ENCODE results near the gene CHRNA9.
"Not testable (repeated sequence)": the region's sequence is repeated elsewhere in the genome, so short reads cannot be mapped to it uniquely, and the experiment has no call there.

Gene CHRNA9

DNA sequence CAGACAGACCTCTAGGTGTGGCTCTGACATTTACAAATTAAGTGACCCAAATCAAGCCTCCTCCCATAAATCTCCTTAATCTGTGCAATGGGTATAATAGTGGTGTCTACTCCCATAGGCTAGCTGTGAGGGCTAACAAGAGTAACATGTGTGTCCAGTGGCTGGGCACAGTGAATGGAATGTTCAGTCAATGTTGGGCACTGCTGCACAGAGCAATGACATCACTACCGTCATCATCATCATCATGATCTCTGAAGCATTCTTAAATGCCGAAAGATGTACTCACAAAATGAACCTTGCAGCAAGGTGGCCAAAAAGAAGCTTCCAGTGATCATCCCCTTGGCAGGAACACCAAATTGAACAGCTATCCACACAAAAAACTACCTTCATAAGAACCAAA is 43.5 kb downstream of the CHRNA9 start:
- no peak for DNase-seq (ENCODE audit: low read depth in 1 of 2, low spot score in 1 of 2)

DNA sequence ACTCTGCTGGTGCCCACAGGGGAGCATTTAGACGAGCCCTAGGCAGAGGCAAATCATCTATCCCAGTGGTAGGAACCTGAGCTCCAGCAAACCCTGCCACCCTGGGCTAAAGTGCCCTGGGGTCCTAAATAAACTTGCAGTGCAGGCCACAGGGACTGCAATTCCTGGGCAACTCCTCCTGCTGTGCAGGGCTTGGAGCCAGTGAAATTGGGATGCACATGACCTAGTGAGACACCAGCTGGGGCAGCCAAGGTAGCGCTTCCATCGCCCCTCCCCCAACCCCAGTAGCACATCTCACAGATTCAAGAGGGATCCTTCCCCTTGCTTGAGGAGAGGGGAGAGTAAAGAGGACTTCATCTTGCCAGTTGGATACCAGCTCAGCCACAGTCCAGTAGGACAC is 44.1 kb downstream of the CHRNA9 start:
- DNase-seq (ENCODE audit: low read depth in 1 of 2, low spot score in 1 of 2), result no peak

DNA sequence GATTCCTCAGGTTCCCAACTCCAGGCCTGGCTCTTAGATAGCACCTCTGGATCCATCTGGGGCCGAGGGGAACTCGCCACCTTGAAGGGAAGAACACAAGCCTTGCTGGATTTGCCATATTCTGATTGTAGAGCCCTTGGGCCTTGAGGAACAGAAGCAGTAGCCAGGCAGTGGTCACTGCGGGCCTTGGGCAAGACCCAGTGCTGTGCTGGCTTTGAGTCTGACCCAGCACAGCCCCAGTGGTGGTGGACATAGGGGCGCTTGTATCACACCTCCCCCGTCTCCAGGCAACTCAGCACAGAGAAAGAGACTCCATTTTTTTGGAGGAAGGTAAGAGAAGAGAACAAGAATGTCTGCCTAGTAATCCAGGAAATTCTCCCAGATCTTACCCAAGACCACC is 45.5 kb downstream of the CHRNA9 start:
- DNase-seq (ENCODE audit: low read depth in 1 of 2, low spot score in 1 of 2), result no peak

DNA sequence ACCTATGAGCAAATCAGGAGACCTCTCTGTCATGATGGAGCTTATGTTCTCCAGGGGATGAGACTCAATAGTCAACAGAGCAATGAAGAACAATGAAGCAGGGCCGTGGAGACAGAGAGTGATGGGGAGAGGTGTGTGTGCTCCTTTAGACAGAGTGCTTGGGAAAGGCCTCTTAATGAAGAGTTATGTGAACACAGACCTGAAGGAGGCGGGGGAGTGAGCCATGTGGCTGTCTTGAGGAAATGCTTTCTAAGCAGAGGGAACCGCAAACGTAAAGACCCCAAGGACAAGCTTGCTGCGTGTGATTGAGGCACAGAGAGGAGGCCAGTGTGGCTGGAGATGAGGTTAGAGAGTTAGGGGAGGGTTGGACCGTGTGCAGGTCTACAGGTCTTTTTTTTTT is 53.1 kb downstream of the CHRNA9 start:
- DNase-seq (ENCODE audit: low read depth in 1 of 2, low spot score in 1 of 2), result no peak

DNA sequence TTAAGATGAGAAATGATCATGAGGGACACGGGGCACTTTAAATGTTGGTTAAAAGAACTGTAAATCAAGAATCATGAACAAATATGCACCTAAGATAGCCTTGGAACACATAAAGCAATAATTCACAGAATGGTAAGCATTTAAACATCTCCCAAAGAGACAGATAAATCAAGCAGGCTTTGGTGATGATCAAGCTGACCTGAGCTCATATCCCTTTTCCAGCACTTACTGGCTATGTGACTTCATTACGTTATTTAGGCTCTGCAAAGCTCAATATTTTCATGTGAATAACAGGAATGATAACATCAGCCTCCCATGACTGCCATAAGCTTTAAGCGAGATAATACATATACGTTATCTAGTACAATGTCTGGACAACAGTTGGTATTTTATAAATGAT is 54.9 kb downstream of the CHRNA9 start:
- DNase-seq (ENCODE audit: low read depth in 1 of 2, low spot score in 1 of 2), result no peak

DNA sequence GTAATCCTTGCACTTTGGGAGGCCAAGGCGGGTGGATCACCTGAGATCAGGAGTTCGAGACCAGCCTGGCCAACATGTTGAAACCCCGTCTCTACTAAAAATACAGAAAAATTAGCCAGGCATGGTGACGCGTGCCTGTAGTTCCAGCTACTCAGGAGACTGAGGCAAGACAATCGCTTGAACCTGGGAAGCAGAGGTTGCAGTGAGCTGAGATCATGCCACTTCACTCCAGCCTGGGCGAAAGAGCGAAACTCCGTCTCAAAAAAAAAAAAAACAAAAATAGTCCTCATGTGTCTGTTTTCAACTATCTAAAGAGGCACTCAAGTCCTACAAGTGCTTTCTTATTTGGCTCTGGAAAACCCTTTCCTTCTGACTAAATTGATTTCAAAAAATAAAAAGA is 57.1 kb downstream of the CHRNA9 start:
- not testable (repeated sequence) for DNase-seq (ENCODE audit: low read depth in 1 of 2, low spot score in 1 of 2)

DNA sequence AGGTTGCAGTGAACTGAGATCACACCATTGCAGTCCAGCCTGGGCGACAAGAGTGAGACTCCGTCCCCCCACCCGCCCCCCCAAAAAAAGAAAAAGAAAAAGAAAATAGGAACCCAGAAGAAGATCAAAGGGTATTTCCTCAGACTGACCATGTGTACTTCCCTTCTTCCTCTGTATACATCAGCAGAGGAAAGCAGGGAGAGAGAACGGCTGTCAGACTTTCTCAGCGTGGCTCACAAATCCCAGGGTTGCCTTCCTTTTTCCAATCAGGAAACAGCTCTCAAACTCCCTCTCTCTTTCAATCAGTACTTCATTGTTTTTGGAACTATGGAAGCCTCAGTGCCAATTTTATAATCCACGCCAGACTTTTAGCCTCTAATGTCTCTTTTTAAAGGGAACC is 59.1 kb downstream of the CHRNA9 start:
- no peak for DNase-seq (ENCODE audit: low read depth in 1 of 2, low spot score in 1 of 2)

DNA sequence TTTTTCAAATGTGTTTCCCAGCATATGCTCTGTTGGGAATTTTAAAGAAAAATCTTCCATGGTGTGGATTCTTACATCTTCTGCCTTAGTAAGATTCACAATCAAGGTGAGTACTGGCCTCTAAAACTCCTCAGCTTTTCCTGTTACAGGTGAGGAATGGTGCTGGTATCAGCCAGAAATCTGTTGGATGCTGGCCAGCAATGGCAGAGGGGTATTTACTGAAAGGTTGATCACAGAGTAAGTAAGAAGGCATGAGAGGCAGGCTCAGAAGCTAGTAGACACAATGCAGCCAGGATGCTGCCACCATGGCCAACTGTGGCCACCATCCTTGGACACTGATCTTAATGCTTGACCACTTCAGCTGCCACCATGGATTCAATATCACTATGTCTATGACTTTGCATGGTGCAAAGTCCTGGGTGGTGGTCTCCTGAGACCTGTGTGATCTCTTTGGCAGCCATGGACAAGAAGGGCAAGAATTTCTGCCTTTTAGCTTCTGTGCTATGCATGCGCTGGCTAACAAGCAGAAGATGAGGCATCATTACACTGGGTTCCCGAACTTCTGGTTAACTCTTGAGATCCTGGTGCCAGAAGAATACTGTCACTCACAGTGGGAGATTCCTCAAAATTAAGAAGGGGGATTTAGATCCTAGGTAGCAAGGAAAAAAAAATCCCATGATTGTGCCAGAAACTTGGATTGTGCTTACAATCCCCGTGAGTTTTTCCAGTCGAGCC is 60.2 kb downstream of the CHRNA9 start:
- DNase-seq (ENCODE audit: low read depth in 1 of 2, low spot score in 1 of 2), result no peak

DNA sequence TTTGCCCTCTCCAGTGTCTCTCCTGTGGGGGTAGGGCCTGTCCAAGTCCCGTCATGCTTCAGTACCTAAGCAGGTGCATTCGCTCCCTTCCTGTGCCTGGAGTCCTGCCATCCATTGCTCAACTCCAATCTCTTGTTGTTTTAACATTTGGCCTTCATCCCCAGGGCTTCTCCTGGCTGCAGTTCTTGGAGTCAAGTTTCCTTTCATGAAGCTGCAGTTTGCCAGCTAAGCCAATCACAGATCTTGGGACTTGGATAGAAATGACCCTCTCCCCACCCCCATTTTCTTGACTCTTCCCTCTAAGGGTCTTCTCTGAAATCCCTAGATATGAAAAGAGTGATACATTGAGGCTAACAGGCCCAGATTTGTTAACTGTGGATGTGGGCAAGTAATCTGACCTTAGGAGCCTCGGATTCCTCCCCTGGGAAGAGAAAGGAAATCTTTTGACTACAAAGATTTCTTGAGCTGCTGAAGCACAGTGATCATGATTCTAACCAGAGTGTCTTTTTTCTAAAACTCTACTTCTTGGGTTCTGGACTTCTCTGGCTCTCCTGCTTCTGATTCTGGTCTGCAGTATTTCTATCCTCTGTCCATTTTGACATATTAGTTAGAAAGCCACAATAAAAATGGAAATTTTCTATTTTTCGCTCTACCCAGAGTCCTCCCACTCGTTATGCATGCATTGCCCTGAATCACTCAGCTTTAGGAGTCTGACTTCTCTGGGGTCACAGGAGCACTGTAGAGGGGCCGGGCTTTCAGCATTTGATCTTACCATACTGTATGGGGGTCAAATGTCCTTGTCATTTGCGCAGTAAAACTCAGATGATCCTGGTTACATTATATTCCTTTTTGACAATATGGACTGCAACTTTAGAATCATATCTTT is 61.0 kb downstream of the CHRNA9 start:
- no peak for DNase-seq (ENCODE audit: low read depth in 1 of 2, low spot score in 1 of 2)

DNA sequence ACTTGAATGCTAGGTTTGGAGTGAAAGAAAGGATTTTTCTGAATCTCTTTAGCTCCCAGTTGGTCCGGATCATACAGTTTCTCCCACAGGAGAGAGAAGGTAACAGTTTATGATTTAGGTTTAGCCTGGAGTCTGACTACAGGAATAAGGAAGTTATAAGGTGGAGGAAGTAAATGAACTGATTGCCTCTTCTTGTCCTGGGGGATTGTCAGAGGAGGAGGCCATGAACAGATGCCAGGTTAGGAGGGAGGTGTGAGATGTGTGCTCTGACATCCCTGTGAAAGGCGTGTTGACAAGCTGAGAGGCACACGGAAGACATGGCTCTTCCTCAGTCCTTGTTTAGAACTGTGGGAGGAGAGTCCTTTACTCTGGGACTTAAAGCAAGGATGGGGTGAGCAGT is 64.4 kb downstream of the CHRNA9 start:
- DNase-seq (ENCODE audit: low read depth in 1 of 2, low spot score in 1 of 2), result no peak

DNA sequence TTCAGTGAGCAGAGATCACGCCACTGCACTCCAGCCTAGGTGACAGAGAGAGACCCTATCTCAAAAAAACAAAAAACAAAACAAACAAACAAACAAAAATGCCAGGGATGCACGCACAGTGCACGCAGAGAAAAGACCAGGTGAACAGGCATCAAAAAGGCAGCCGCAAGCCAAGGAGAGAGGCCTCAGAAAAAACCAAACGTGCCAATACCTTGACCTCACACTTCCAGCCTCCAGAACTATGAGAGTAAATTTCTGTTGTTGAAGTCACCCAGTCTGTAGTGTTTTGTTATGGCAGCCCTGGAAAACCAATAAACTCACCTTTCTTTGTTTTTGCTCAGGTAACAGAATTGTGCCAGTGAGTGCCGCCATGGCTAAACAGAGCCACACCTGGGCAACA is 66.0 kb downstream of the CHRNA9 start:
- DNase-seq (ENCODE audit: low read depth in 1 of 2, low spot score in 1 of 2), result no peak

DNA sequence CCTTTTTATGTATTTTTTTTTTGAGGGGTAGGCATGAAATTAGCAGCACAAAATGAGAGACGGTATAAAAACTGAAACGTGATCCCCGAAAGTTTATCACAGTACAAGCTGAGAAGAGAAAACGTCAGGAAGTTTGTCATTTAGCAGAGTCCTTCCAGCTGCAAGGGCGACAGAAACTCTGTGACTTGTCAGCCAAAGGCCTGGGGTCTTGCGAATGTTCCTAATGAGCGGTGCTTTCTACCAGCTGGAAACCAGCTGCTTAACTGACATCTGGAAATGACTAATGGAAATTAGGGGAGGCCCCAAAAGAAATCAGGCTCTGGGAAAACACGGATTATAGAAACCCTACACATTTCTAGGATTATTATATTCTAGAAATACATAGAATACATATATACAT is 66.5 kb downstream of the CHRNA9 start:
- DNase-seq (ENCODE audit: low read depth in 1 of 2, low spot score in 1 of 2), result no peak

DNA sequence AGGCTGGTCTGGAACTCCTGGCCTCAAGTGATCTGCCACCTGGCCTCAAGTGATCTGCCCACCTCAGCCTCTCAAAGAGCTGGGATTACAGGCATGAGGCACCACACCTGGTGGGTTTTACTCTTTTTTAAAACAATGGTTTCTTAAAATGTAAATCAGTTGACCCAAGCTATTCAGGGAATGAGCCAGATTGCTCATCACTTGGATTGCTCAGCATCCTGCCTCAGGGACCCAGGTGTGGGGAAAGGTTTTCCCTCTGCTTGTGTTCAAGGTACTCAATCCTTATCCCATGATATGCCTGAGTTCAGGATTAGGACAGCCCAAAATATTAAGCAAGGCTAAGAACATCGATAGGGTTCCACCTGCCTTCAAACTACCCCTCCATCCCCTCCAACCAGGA is 67.4 kb downstream of the CHRNA9 start:
- DNase-seq (ENCODE audit: low read depth in 1 of 2, low spot score in 1 of 2), result no peak

DNA sequence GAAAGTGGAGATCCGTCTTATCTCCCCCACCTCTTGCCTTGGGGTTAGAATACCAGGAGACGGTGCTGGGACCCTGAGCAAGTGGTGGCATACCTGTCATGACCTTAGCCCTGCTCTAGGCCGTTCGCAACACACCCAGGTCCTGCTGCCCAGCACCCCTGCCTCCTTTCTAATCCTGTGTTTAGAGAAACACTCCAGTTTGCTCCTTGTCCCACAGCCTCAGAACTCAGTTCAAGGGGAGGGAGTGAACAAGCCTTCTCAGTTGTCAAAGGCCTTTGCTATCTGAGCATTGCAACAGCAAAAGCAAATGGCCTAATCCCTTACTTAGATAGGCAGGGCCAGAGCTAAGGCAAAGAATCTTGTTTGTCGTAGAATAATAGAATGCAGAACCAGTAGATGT is 67.9 kb downstream of the CHRNA9 start:
- no peak for DNase-seq (ENCODE audit: low read depth in 1 of 2, low spot score in 1 of 2)
